Pulmonary artery endothelial cell (primary cell): ENCODE results near the gene TEAD3. TPM values are rescaled to one million over a fixed set of nuclear protein-coding genes. Genes with fewer than 3 reads are reported as not detected.

Experiments
- DNase-seq: peaks from one replicate; pipeline ENCODE4 v3.0.0-alpha.2; 2011; ENCODE audit warnings: low read depth, low spot score
- total RNA-seq: library from RNA; depleted of rRNA; stranded (reverse); fragments of >200 nt; gene quantifications from 2 replicates; pipeline ENCODE4 v1.2.3, GENCODE V29; 2014

Gene TEAD3
- total RNA-seq, 1 donor from 2014 or later, result 0.33 TPM

- no peak for DNase-seq
Measured at GRCh38 chr6:35512740-35513139, 15.9 kb upstream of the TEAD3 start, which contains the start of gene TULP1. TULP1 (minus strand) TSS chr6:35512896; CDS start chr6:35512858, 38 bp downstream.

GRCh38 chr6:35512006-35512405 lies 15.1 kb upstream of the TEAD3 start:
- DNase-seq, result no peak

DNA sequence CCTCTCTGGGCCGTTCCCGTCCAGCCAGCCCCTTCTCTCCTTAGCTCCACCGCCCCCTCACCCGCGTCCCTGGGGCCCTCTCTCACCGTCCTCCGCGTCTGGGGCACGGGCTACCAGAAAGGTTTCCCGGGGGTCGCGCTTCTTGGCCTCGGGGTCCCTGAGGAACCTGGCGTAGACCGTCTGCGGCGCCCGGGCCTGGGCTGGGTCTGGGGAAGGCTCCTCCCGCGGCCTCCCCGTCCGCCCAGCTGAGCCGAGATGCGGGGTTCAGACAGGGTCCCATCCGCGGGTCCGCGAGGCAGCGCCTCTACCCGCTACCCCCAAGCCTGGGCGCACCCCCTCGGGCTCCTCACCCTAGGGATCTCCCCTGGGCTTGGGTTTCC lies 14.7 kb upstream of the TEAD3 start:
- no peak for DNase-seq

DNA sequence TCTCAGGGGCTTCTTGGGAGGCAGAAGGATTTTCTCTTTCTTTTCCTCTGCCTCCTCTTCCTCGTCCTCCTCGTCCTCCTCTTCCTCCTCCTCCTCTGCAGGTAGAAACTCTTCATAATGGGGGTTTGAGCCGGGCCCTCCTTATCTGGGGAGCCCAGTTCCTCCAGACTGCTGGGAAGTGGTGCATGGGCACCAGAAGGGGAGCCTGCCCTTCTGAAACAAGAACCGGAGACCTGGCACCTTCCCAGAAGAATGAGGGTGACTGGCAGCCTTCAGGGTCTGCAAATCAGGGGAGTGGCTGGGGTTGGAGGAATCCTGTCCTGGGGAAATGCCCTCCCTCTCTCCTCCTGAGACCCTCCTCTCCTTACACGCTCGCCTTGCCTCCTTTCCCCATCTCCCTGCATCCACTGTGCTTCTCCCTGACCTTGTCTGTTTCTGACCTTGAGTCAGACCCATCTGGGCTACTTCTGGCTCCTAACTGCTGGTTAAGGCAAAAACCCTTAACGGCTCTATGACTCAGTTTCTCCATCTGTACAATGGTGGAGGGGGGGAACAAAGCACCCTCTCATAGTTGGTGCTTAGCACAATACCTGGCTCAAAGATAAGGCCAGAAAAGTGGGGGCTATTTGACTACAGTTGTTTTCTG lies 14.2 kb upstream of the TEAD3 start:
- no peak for DNase-seq

DNA sequence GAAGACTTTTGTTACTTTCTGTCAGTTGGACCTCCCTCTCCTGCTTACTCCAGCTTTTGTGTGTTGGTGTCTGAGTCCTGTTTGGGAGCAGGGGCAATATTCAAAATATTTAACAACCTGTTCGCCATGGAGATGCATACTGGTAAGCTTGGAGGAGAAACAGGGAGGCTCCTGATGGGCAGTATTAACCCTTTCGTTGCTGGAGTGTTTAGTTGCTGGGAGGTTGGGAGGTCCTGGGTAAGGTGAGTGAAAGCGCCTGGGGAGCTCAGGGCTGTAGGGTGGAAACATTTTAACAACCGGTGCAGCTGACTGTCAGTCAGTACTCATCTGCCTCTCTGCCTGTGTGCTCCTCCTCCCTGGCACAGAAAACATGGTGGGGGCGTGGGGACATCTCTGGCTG lies 11.7 kb upstream of the TEAD3 start:
- DNase-seq, result no peak

GRCh38 chr6:35508027-35508426 lies 11.1 kb upstream of the TEAD3 start:
- DNase-seq, result no peak

GRCh38 chr6:35507221-35507620 lies 10.3 kb upstream of the TEAD3 start:
- DNase-seq, result no peak

DNA sequence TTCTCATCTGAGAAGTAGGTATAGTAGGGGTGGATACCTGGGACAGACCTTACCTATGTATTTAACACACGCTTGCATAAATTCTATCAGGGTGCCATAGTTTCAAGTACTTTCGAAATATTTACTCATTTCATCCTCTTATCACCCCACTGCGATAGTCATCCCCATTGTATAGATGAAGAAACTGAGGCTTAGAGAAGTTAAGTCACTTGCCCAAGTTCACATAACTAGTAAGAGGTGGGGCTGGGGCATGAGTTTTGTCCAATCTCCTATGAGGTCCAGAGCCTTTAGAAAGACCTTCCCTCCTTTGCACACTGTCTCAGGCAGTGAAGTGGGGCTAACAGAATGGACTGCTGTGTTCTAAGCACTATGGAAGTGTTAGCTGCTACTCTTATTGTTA lies 9.7 kb upstream of the TEAD3 start:
- DNase-seq, result no peak

- DNase-seq, result no peak
Measured at GRCh38 chr6:35505999-35506412, 9.1 kb upstream of the TEAD3 start.

- no peak for DNase-seq
Measured at GRCh38 chr6:35503534-35503933, 6.7 kb upstream of the TEAD3 start.

GRCh38 chr6:35501784-35502183 lies 4.9 kb upstream of the TEAD3 start:
- no peak for DNase-seq

DNA sequence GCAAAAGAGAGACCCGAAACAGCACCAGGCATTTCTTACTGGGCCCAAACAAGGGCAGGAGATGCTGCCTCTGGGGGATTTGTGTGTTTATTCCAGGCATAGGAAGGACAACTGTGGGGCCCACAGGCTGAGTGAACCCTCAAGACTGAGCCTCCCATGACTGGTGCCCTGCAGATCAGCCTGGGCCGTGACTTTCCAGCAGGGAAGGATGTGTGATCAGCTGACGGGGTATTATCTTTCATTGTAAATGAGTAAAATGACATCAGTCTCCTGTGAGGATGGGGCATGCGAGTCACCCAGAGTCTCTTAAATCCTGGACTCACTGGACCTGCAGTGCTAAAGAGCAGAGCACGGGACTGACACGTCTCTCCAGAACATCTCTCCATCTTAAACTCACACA lies 3.9 kb upstream of the TEAD3 start:
- DNase-seq, result no peak

DNA sequence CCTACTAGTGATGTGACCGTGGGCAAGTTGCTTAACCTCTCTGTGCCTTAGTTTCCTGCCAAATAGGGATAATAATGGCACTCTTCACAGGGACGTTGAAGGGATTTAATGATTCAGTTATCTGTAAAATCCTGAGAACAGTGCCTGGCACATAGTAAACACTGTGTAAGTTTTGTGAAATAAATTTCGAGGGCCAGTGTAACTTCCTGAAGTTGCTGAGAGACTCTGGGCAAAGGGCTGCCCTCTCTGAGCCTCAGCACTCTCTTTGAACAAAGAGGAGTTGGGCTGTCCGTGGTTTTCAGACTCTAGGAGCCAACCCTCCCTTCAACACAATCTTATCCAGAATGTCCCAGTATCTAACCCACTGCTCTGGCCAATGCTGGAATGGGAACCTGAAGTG lies 2.5 kb upstream of the TEAD3 start:
- DNase-seq, result no peak

GRCh38 chr6:35498422-35499067 lies 1.7 kb upstream of the TEAD3 start:
- DNase-seq, result no peak

DNA sequence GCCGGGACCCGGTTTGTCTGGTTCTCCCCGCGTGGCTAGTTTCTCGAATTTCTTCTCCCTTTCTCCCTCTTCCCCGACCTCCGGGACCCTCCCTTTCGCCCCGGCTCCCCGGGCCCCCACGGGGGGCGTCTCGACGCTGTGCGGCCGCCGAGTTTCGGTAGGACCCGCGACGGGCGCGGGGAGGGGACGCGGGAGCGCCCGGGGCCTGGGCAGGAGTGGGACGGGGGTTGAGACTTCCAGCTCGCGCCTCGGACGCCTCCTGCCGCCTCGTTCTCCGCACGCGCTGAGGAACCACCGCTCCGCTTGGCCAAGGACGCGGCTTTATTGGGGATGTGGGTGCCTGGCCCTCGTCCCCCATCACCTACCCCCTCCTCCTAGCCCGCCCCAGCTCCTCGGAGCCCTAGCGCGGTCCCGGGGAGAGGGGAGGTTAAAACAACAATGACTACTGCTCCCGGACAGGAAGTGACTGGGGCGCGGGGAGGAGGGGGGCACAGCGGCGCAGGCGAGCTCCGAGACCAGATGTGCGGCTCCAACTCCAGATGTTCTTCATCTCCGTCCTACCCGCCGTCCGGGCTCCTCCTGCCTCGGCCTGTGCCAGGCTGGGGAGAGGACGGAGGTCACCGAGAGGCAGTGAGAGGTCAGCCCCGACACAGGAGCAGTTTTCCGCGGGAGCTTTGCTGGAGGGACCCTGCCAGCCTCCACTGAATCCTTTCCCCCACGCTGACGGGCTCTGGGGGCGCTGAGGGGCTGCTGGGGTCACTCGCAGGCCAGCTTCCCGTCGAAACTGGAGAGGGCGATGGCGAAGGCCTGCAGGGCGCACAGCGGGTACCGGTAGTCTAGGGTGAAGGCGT lies 917 bp upstream of the TEAD3 start:
- no peak for DNase-seq

- DNase-seq, result no peak
Measured at GRCh38 chr6:35496036-35496840, 641 bp downstream of the TEAD3 start.

GRCh38 chr6:35495258-35496035 lies 1.4 kb downstream of the TEAD3 start:
- no peak for DNase-seq

DNA sequence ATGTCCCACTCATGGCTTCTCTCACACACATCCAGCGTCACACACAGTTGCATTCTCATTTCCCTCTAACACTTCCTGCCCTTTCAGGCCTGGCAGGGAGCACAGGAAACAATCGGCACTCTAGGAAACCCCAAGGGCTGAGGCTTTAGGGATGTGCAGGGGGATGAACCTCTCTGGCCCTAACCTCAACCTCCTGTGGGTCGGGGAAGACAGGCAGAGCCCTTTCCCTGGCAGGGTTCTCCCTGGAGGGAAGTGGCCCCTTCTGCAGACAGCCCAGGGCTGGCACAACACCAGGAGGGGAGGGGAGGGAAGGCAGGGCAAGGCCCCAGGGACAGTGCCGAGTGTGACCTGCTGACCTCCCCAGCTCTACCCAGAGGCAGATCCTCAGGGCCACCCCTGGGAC lies 2.7 kb downstream of the TEAD3 start:
- DNase-seq, result no peak

- DNase-seq, result no peak
Measured at GRCh38 chr6:35493307-35493983, 3.4 kb downstream of the TEAD3 start.

- DNase-seq, result no peak
Measured at GRCh38 chr6:35492974-35493284, 4.0 kb downstream of the TEAD3 start.
